Heart right ventricle (tissue), 16 donors: ENCODE measurements around the gene MERTK. TPM values are rescaled to one million over a fixed set of nuclear protein-coding genes. Genes with fewer than 3 reads are reported as not detected.

Experiments
- ATAC-seq, 8 donors: fragments of 200-7000 bp; cut with Tn5 transposase; one replicate each; pipeline ENCODE4 v1.9.1; 2020; ENCODE audit warnings: mild to moderate bottlenecking in 8 of 8, moderate library complexity in 8 of 8, moderate number of reproducible peaks in 1 of 8
- DNase-seq, 2 donors: peaks; one replicate each; pipeline ENCODE4 v3.0.0-alpha.2; 2020
- H3K27ac ChIP-seq, 10 donors: fragments of 200-600 bp; sonication (generic) in 2 of 10; one replicate each; pipeline versions ENCODE4 v1.5.0 to v1.8.0; 2020 to 2022; ENCODE audit warnings: mild to moderate bottlenecking in 3 of 10
- H3K27me3 ChIP-seq, 7 donors: fragments of 200-600 bp; one replicate each; pipeline ENCODE4 v1.8.0; 2021 to 2022; ENCODE audit warnings: mild to moderate bottlenecking in 2 of 7
- H3K36me3 ChIP-seq, 9 donors: fragments of 200-600 bp; sonication (generic) in 1 of 9; one replicate each; pipeline versions ENCODE4 v1.5.0 to v1.8.0; 2020 to 2022; ENCODE audit warnings: mild to moderate bottlenecking in 2 of 9
- H3K4me1 ChIP-seq, 9 donors: fragments of 200-600 bp; sonication (generic) in 1 of 9; one replicate each; pipeline versions ENCODE4 v1.5.0 to v1.8.0; 2020 to 2022; ENCODE audit warnings: mild to moderate bottlenecking in 4 of 9
- H3K4me3 ChIP-seq, 10 donors: fragments of 200-600 bp; sonication (generic) in 2 of 10; one replicate each; pipeline versions ENCODE4 v1.5.0 to v1.8.0; 2020 to 2022; ENCODE audit warnings: mild to moderate bottlenecking in 7 of 10, moderate library complexity in 2 of 10
- H3K9me3 ChIP-seq, 11 donors: fragments of 200-600 bp in 10 of 11; sonication (generic) in 2 of 11; one replicate each; pipeline versions ENCODE4 v1.5.0 to v1.8.0; 2013 to 2022; ENCODE audit warnings: mild to moderate bottlenecking in 2 of 11, control low read depth in 1 of 11, moderate library complexity in 1 of 11
- CTCF ChIP-seq, 9 donors: fragments of 200-600 bp; sonication (generic) in 2 of 9; IDR thresholded peaks; one replicate each; pipeline versions ENCODE4 v1.5.0 to v1.8.0; 2021 to 2022; ENCODE audit warnings: antibody characterized with exemption in 9 of 9, mild to moderate bottlenecking in 5 of 9, moderate library complexity in 1 of 9
- WGBS, 2 donors: extraction: QIAGEN DNeasy Blood & Tissue Kit; methylation state at CpG; one replicate each; pipeline ENCODE4 v1.1.7; 2013; ENCODE audit warnings: inconsistent platforms in 1 of 2; 5-methylcytosine and 5-hydroxymethylcytosine counted together
- intact Hi-C, 10 donors: fragments of 100-400 bp; cut with DNase I; formaldehyde crosslinking; loops; one replicate each; pipeline versions ENCODE4 v1.11.1 to v1.14.2; 2022
- polyA plus RNA-seq, 2 donors: library from polyadenylated mRNA; stranded (reverse); fragments of 200-250 nt; gene quantifications; one replicate each; pipeline ENCODE4 v1.2.3, GENCODE V29; 2013
- total RNA-seq, 10 donors: library from RNA; stranded (reverse); fragmentation: NEBNext Ultra II Directional in 3 of 10; extraction: Animal tissue kit (Norgen Biotek cat#: 25700) in 3 of 10; gene quantifications; one replicate each; pipeline versions ENCODE4 v1.2.1 to v1.2.4, GENCODE V29; 2021 to 2023
- donor health status: Arrhythmogenic right ventricular cardiomyopathy.
- donor health status: ischemic (EF 13 %, LVEDD 7.1; RV severe dilation, severe dysfunction).
- donor health status: healthy with polysubstance abuse.
- donor health status: DM: no; HTN: yes; CAD: no.
- donor health status: DM: no; HTN: no; CAD: no.
- donor health status: ischemic (EF 25% LVEDD 6.9; RV normal size, moderate dysfunction).
- donor health status: ischemic (EF 25% LVEDD 5.7; RV mildly dilated, moderate dysfunction).
- donor health status: healthy.
- donor health status: DM: yes; HTN: yes; CAD: no.
- donor health status: Ischemic cardiomyopathy.
- donor health status: ischemic (EF 35%, LVEDD 5.7; RV mildly dilated, moderate dysfunction).
- donor health status: nonischemic (EF 11% LVEDD 7.7; RV severe dilation, severe dysfunction).
- donor health status: DM: yes; HTN: yes; CAD: no.
- donor health status: PGD.
- donor health status: ischemic (EF 29% LVEDD 5.4; RV normal size, mild dysfunction).
- donor health status: nonischemic (EF 23%, LVEDD 6.1; RV moderate dilation, normal function).

MERTK gene
- total and polyA plus RNA-seq, 12 donors, result 2.3 to 8.9 (median 3.9) TPM

GRCh38 chr2:112024896-112025491 lies 126.6 kb downstream of the MERTK start:
- peak in 1 of 8 donors; percentile 13 for ATAC-seq
- Histone ChIP-seq H3K27ac (peak overlapping the region in 1 of 10 donors; percentile 71), H3K27me3 (no peaks in the 10 kb centered on the region), H3K36me3 (peaks cover 0 to 71% (median 5%) of the 10 kb centered on the region in 9 donors), H3K4me1 (peaks cover 0 to 33% (median 0%) of the 10 kb centered on the region in 9 donors), H3K4me3 (no peak overlapping the region), H3K9me3 (no peaks in the 10 kb centered on the region)
- intact Hi-C loops, result no loop called here
- no peak for TF ChIP-seq CTCF (IDR thresholded peaks at IDR 0.05)
- DNase-seq, result no peak
- WGBS, 2 donors, result 95 to 97% methylated on average over 11 to 12 of the region's 12 CpGs

GRCh38 chr2:112026509-112026908 lies 128.1 kb downstream of the MERTK start:
- no peak for TF ChIP-seq CTCF (IDR thresholded peaks at IDR 0.05)
- WGBS, 2 donors, result 49 to 52% methylated on average over 8 of the region's 8 CpGs
- intact Hi-C loops, result no loop called here
- no peaks in the 10 kb centered on the region for H3K27me3 ChIP-seq
- H3K36me3 ChIP-seq, result peaks cover 0 to 62% (median 5%) of the 10 kb centered on the region in 9 donors
- H3K27ac ChIP-seq, result no peak overlapping the region
- no peaks in the 10 kb centered on the region for H3K9me3 ChIP-seq
- DNase-seq (no peak), ATAC-seq (no peak)
- H3K4me3 ChIP-seq, result no peak overlapping the region
- H3K4me1 ChIP-seq, result peaks cover 0 to 38% (median 2%) of the 10 kb centered on the region in 9 donors

DNA sequence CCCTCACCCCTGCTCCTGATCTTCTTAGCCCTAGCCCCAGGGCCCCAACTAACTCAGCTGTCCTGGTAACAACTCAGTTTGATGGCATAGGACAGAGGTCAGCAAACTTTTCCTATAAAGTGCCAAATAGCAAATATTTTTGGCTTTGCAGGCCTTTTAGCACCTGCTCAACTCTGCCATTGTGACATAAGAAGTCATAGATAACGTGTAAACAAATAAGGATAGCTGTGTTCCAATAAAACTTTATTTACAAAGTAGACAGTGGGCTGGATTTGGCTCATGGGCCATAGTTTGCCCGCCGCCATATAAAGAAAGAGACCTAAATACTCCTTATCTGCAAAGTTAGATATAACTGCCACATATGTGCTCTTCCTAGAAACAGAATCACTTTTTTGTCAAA lies 129.4 kb downstream of the MERTK start:
- WGBS, 2 donors, result 96 to 100% methylated on average over 3 of the region's 3 CpGs
- TF ChIP-seq CTCF (IDR thresholded peaks at IDR 0.05), result no peak
- Histone ChIP-seq H3K27ac (no peak overlapping the region), H3K4me1 (peaks cover 0 to 38% (median 11%) of the 10 kb centered on the region in 9 donors), H3K27me3 (no peaks in the 10 kb centered on the region), H3K36me3 (peaks cover 0 to 50% (median 2%) of the 10 kb centered on the region in 9 donors), H3K9me3 (no peaks in the 10 kb centered on the region), H3K4me3 (no peak overlapping the region)
- DNase-seq (no peak), ATAC-seq (no peak)
- intact Hi-C loops, result no loop called here

GRCh38 chr2:112029164-112029563 lies 130.8 kb downstream of the MERTK start:
- intact Hi-C loops, result no loop called here
- H3K36me3 ChIP-seq, result peaks cover 0 to 38% (median 0%) of the 10 kb centered on the region in 9 donors
- 90 to 94% methylated on average over 2 of the region's 2 CpGs for WGBS, 2 donors

More at GRCh38 chr2:112029164-112029563, 130.8 kb downstream of the MERTK start:
- no peaks in the 10 kb centered on the region for H3K27me3 ChIP-seq
- H3K4me1 ChIP-seq, result peaks cover 0 to 40% (median 11%) of the 10 kb centered on the region in 9 donors
- no peaks in the 10 kb centered on the region for H3K9me3 ChIP-seq
- H3K4me3 ChIP-seq, result no peak overlapping the region
- ATAC-seq (no peak), DNase-seq (no peak)
- H3K27ac ChIP-seq, result no peak overlapping the region
- no peak for TF ChIP-seq CTCF (IDR thresholded peaks at IDR 0.05)
